ENCODE measurements around the gene LRRFIP1.

DNA sequence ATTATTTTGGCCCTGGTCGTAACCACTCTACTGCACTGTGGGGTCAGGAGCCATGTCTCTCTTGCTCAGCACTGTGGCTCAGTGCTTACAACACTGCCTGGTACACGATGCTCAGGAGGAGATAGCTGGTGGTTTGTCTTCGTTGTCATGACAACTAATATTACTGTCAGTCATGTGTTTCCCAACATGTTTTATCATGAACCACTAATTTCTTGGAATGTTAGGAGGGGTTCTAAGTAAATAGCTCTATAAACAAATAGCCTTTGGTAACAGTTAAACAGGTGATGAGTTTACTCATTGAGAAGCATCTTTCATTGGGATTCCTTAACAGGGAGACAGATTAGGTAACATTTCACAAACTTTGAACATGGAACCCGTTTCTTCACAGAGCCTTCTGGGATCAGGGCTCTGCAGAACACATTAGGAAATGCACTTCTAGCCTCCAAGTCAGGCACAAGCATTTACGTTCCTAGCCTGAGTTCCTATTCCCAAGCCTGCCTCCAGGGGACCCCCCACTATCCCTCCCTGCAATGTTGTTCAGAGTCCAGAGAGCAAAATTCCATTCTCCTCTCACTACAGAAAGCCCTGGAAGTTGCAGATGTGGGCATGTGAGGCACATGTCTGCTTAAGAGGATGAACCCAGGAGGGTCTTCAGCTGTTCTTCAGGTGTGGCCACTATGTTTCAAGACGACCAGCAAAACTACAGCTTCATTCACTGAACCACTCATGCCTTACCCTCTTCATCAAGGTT is 164.8 kb downstream of the LRRFIP1 start:
- TF ChIP-seq, protein P1, sequence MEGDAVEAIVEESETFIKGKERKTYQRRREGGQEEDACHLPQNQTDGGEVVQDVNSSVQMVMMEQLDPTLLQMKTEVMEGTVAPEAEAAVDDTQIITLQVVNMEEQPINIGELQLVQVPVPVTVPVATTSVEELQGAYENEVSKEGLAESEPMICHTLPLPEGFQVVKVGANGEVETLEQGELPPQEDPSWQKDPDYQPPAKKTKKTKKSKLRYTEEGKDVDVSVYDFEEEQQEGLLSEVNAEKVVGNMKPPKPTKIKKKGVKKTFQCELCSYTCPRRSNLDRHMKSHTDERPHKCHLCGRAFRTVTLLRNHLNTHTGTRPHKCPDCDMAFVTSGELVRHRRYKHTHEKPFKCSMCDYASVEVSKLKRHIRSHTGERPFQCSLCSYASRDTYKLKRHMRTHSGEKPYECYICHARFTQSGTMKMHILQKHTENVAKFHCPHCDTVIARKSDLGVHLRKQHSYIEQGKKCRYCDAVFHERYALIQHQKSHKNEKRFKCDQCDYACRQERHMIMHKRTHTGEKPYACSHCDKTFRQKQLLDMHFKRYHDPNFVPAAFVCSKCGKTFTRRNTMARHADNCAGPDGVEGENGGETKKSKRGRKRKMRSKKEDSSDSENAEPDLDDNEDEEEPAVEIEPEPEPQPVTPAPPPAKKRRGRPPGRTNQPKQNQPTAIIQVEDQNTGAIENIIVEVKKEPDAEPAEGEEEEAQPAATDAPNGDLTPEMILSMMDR (IDR thresholded peaks at IDR 0.05), result no peak
- TF ChIP-seq POLR2AphosphoS5 (IDR thresholded peaks at IDR 0.05), result no peak

Data from prostate gland (tissue), 2 donors.